ENCODE data around the gene GPR83. TPM values are rescaled to one million over a fixed set of nuclear protein-coding genes. Genes with fewer than 3 reads are reported as not detected.
A peak's percentile ranks its signal among the peaks of the same experiment; 100 is the strongest.
"Not testable (repeated sequence)": the region's sequence is repeated elsewhere in the genome, so short reads cannot be mapped to it uniquely, and the experiment has no call there.

The GPR83 gene
- total RNA-seq, 2 experiments from 2014 or later, result 0.06 TPM; not detected in 1

DNA sequence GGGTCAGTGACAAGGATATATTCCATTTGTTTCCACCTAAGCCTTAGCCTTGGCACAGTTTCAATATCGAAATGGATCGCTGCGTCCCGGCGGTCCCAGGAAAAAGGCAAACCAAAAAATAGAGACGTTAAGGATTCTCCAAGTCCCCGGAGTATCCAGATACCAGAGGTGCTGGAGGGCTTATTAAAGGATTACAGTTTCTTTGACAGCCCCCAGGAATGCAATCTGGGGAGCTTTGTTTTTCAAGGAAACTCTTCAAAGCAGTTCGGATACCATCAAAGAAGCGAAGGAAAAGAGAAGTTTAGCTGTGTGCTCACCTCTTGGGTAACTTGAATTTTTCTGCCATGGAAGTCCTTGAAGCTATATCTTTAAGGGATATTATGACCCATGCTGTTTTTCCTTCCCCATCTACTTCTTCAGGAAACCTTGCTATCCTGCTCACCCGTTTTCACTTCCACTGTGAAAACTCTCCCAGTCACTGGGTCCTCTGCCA lies 600 bp upstream of the GPR83 start:
- H3K4me3 Mint-ChIP-seq, result no peak overlapping the region
- H3K36me3 Mint-ChIP-seq, result peaks cover 7% of the 10 kb centered on the region
- peaks cover 16% of the 10 kb centered on the region for H3K9me3 Mint-ChIP-seq
- no peak overlapping the region for H3K27ac Mint-ChIP-seq
- H3K4me1 Mint-ChIP-seq, result peaks cover 6% of the 10 kb centered on the region
- H3K27me3 Mint-ChIP-seq, result peaks cover 50% of the 10 kb centered on the region
- DNase-seq, result no peak

DNA sequence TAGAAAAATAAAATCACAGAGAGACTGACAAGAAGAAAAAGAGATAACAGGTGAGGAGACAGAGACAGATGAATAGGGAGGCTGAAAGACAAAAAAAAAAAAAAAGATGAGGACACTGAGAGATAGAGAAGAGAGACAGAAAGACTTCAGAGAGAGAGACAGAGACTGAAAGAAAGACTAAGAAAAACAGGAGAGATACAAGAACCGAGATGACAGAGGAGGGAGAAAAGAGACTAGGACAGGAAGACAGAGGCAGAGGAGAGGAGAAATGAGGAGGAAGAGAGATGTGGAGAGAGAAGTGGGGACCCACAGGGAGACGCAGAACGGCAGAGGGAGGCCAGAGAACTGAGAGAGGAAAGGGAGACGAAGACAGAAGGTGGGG lies 771 bp downstream of the GPR83 start:
- H3K27ac Mint-ChIP-seq, result no peak overlapping the region
- peaks cover 7% of the 10 kb centered on the region for H3K36me3 Mint-ChIP-seq
- H3K4me3 Mint-ChIP-seq, result peak overlapping the region; percentile 47
- peaks cover 6% of the 10 kb centered on the region for H3K4me1 Mint-ChIP-seq
- peaks cover 10% of the 10 kb centered on the region for H3K9me3 Mint-ChIP-seq
- H3K27me3 Mint-ChIP-seq, result peaks cover 50% of the 10 kb centered on the region
- no peak for DNase-seq

DNA sequence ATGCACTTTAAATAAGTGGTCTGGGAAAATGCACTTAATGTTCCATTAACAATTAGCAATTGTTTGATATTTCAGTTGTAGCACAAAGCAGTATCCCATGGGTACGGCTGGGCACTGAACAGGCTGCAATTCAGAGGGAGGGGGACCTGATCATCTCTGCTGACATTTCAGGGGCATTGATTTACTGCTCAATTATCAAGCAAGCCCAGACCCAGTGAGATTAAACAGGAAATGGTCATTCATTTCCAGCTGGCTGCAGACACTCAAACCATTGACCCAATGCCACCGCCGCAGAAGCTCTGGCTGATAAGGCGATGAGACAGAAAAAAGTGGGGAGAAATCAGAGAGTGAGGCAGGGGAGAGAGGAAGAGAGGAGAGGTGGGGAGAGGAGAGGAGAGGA lies 1.2 kb downstream of the GPR83 start:
- Mint-ChIP-seq H3K4me3 (no peak overlapping the region), H3K27me3 (peaks cover 50% of the 10 kb centered on the region), H3K4me1 (peaks cover 6% of the 10 kb centered on the region), H3K9me3 (peaks cover 10% of the 10 kb centered on the region), H3K36me3 (peaks cover 7% of the 10 kb centered on the region), H3K27ac (no peak overlapping the region)
- no peak for DNase-seq

DNA sequence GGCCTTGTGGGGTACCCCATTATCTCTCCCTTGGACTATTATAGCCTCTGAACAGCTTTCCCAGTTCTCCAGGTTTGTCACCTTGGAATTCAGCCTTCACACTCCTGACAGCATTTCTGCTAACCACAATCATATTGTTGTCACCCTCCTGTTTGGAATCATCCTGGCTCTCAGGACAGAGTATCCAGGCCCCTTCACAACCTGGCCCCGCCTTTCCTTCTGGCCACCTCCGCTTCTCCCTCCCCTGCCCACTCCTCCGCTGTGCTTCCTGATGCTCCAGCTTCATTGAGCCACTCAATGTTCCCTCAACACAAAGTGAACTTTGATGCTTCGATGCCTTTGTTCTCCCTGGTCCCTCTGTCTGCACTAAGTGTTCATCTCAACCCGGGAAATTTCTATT lies 3.1 kb downstream of the GPR83 start:
- Mint-ChIP-seq H3K27ac (no peak overlapping the region), H3K27me3 (peaks cover 50% of the 10 kb centered on the region), H3K9me3 (peaks cover 4% of the 10 kb centered on the region), H3K4me3 (no peak overlapping the region), H3K4me1 (peaks cover 6% of the 10 kb centered on the region), H3K36me3 (peaks cover 7% of the 10 kb centered on the region)
- DNase-seq, result no peak

DNA sequence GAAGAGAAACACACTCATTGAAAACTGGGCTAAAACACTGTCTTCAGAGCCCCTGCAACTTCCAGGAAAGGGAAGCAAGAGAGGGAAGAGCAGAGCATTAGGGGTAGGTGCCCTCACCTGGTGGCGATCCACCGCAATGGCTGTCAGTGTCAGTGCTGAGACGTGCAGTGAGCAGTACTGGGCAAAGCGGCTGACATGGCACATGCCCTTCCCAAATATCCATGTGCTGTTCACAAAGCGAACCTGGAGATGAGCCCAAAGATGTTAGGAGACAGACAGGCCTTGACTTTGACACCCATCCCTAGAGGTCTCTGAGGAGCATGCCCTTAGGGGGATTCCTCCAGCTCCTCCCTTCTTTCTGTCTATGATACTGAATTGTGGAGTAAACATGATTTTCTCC lies 4.9 kb downstream of the GPR83 start:
- DNase-seq, result no peak
- H3K27ac Mint-ChIP-seq, result no peak overlapping the region
- H3K9me3 Mint-ChIP-seq, result peaks cover 2% of the 10 kb centered on the region
- H3K4me1 Mint-ChIP-seq, result peaks cover 6% of the 10 kb centered on the region
- H3K36me3 Mint-ChIP-seq, result peaks cover 5% of the 10 kb centered on the region
- H3K4me3 Mint-ChIP-seq, result no peak overlapping the region
- peaks cover 38% of the 10 kb centered on the region for H3K27me3 Mint-ChIP-seq

DNA sequence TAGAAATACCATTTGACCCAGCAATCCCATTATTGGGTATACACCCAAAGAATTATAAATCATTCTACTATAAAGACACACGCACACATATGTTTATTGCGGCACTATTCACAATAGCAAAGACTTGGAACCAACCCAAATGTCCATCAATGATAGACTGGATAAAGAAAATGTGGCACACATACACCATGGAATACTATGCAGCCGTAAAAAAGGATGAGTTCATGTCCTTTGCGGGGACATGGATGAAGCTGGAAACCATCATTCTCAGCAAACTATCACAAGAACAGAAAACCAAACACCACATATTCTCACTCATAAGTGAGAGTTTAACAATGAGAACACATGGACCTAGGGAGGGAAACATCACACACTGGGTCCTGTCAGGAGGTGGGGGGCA lies 9.3 kb downstream of the GPR83 start:
- not testable (repeated sequence) for DNase-seq, H3K36me3 Mint-ChIP-seq, H3K9me3 Mint-ChIP-seq, H3K4me1 Mint-ChIP-seq, H3K4me3 Mint-ChIP-seq, H3K27ac Mint-ChIP-seq, H3K27me3 Mint-ChIP-seq

DNA sequence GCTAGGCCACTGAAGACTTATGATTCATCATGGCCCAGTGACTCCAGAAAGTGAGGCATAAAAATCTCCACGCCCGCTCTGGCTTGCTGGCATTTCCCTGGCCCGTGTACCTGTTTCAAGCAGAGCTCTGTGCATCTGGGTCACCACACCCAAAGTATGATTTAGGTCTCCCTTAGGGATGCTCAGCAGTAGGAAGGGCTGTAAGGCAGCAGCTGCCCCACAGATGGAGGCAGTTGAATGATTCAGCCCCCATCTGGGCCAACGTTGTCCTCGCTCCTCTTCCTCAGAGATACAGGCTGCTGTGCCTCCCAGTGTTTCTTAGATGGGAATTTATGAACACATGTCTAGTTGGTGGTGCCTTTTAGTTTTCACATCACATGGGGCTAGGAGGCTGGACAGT lies 21.6 kb downstream of the GPR83 start:
- H3K4me3 Mint-ChIP-seq, result no peak overlapping the region
- no peaks in the 10 kb centered on the region for H3K36me3 Mint-ChIP-seq
- no peaks in the 10 kb centered on the region for H3K27me3 Mint-ChIP-seq
- DNase-seq, result no peak
- H3K9me3 Mint-ChIP-seq, result peaks cover 1% of the 10 kb centered on the region
- no peak overlapping the region for H3K27ac Mint-ChIP-seq
- H3K4me1 Mint-ChIP-seq, result no peaks in the 10 kb centered on the region

DNA sequence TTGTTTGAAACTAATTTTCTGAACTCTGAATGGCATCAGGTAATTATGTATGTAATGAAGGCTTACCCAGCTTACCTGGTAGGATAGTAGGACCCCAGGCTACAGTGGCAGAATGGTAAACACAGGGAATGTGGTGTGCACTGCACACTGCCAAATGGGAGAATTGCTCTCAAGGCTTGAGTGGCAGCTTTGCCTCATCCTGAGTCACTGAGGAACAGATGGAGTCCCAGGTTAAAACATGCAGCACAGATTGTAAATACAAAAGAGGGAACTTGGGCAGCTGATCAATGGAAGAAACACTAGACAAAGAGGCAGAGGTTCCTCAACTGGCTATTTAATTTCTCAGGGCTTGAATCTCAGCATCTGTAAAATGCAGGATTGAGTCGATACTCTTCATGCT lies 24.4 kb downstream of the GPR83 start:
- DNase-seq, result no peak
- H3K9me3 Mint-ChIP-seq, result peaks cover 6% of the 10 kb centered on the region
- peaks cover 4% of the 10 kb centered on the region for H3K27me3 Mint-ChIP-seq
- peaks cover 1% of the 10 kb centered on the region for H3K36me3 Mint-ChIP-seq
- H3K4me3 Mint-ChIP-seq, result no peak overlapping the region
- no peak overlapping the region for H3K27ac Mint-ChIP-seq
- H3K4me1 Mint-ChIP-seq, result no peaks in the 10 kb centered on the region

DNA sequence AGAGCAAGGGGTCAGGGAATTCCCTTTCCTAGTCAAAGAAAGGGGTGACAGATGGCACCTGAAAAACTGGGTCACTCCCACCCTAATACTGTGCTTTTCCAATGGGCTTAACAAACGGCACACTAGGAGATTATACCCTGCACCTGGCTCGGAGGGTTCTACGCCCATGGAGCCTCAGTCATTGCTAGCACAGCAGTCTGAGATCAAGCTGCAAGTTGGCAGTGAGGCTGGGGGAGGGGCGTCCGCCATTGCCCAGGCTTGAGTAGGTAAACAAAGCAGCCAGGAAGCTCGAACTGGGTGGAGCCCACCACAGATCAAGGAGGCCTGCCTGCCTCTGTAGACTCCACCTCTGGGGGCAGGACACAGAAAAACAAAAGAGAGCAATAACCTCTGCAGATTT lies 30.6 kb downstream of the GPR83 start:
- H3K9me3 Mint-ChIP-seq, H3K4me3 Mint-ChIP-seq: not testable (repeated sequence)

DNA sequence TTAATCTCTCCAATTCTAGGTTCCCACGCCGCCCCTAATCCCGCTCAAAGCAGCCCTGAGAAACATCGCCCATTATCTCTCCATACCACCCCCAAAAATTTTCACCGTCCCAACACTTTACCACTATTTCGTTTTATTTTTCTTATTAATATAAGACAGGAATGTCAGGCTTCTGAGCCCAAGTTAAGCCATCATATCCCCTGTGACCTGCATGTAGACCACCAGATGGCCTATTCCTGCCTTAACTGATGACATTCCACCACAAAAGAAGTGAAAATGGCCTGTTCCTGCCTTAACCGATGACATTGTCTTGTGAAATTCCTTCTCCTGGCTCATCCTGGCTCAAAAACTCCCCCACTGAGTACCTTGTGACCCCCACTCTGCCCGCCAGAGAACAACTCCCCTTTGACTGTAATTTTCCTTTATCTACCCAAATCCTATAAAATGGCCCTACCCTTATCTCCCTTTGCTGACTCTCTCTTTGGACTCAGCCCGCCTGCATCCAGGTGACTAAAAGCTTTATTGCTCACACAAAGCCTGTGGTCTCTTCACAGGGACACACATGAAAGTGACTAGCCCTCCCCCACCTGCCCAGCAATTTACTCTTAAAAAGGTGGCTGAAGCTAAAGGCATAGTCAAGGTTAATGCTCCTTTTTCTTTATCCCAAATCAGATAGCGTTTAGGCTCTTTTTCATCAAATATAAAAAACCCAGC lies 50.2 kb downstream of the GPR83 start:
- not testable (repeated sequence) for H3K4me3 Mint-ChIP-seq, DNase-seq, H3K27me3 Mint-ChIP-seq, H3K9me3 Mint-ChIP-seq, H3K27ac Mint-ChIP-seq, H3K4me1 Mint-ChIP-seq, H3K36me3 Mint-ChIP-seq

More for the DNA sequence above, 30.6 kb downstream of the GPR83 start:
- H3K4me1 Mint-ChIP-seq, H3K36me3 Mint-ChIP-seq, H3K27ac Mint-ChIP-seq, H3K27me3 Mint-ChIP-seq, DNase-seq: not testable (repeated sequence)

DNA sequence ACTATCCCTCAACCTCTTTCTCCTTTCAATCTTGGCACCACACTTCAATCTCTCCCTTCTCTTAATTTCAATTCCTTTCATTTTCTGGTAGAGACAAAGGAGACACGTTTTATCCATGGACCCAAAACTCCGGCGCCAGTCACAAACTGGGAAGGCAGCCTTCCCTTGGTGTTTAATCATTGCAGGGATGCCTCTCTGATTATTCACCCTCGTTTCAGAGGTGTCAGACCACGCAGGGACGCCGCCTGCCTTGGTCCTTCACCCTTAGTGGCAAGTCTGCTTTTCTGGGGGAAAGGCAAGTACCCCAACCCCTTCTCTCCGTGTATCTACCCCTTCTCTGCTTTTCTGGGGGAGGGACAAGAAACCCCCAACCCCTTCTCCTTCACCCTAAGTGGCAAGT lies 54.9 kb downstream of the GPR83 start:
- not testable (repeated sequence) for H3K4me1 Mint-ChIP-seq, H3K27ac Mint-ChIP-seq, H3K36me3 Mint-ChIP-seq, H3K27me3 Mint-ChIP-seq, H3K4me3 Mint-ChIP-seq, DNase-seq, H3K9me3 Mint-ChIP-seq

DNA sequence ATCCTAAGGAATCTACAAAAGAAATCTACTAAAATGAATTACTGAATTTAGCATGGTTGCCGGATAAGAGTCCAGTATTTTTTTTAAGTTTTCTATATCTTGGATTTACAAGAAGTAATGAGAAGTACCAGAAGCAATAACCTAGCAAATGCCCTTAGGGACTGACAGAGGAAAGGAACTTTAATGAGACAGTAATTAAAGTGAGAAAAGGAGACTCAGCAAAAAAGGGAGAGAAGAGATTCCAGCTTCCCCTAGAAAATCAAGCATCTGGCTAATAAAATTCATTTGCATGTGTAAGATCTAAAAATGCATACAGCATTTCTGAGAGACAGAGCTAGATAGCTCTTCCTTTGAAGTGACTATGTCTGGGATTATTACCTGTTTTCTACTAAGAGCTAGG lies 57.7 kb downstream of the GPR83 start:
- H3K36me3 Mint-ChIP-seq, result no peaks in the 10 kb centered on the region
- H3K27me3 Mint-ChIP-seq, result no peaks in the 10 kb centered on the region
- peaks cover 5% of the 10 kb centered on the region for H3K9me3 Mint-ChIP-seq
- no peak overlapping the region for H3K27ac Mint-ChIP-seq
- no peak overlapping the region for H3K4me3 Mint-ChIP-seq
- H3K4me1 Mint-ChIP-seq, result no peaks in the 10 kb centered on the region
- DNase-seq, result no peak

DNA sequence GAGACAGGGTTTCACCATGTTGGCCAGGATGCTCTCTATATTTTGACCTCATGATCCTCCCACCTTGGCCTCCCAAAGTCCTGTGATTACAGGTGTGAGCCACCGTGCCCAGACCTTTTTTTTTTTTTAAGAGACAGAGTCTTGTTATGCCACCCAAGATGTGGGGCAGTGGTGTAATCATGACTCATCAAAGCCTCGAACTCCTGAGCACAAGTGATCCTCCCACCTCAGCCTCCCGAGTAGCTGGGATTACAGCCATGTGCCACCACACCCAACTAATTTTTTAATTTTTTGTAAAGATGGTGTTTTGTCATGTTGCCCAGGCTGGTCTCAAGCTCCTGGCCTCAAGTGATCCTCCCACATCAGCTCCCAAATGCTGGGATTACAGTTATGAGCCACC lies 59.0 kb downstream of the GPR83 start:
- Mint-ChIP-seq H3K27ac (no peak overlapping the region), H3K9me3 (peaks cover 5% of the 10 kb centered on the region), H3K4me3 (no peak overlapping the region), H3K36me3 (no peaks in the 10 kb centered on the region), H3K4me1 (no peaks in the 10 kb centered on the region), H3K27me3 (peaks cover 1% of the 10 kb centered on the region)
- DNase-seq, result no peak

DNA sequence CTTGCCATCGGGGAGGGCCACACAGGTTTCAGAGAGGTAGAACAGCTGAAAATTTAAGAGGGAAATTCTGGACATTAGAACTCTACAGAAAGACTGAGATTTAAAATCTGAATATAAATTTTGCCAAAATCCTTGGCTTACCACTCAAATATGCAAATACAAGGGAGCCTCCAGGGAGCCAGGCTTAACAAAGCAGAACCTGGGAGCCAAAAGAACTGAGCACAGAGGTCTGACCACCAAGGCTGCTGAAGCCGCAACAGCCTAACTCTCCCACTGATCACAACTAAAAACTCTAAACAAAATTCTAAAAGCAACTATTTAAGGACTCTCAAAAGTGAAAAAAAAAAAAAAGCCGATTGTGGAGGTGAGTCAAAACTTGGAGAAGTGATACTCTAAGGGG lies 62.6 kb downstream of the GPR83 start:
- peaks cover 5% of the 10 kb centered on the region for H3K9me3 Mint-ChIP-seq
- H3K4me1 Mint-ChIP-seq, result no peaks in the 10 kb centered on the region
- no peak overlapping the region for H3K27ac Mint-ChIP-seq
- H3K4me3 Mint-ChIP-seq, result no peak overlapping the region
- H3K27me3 Mint-ChIP-seq, result peaks cover 12% of the 10 kb centered on the region
- H3K36me3 Mint-ChIP-seq, result no peaks in the 10 kb centered on the region
- DNase-seq, result no peak

DNA sequence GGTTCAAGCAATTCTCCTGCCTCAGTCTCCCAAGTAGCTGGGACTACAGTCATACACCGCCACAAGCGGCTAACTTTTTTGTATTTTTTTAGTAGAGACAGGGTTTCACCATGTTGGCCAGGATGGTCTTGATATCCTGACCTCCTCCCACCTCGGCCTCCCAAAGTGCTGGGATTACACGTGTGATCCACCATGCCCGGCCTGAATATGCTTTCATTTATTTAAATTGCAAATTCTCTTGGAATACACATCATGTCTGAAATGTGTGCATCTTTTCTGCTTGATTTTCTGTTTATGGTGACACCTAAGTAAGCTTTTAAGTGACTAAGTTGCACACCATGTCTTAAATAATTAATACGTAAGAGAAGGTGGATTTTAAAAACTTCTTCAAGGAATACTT lies 65.2 kb downstream of the GPR83 start:
- Mint-ChIP-seq H3K36me3 (no peaks in the 10 kb centered on the region), H3K9me3 (peaks cover 5% of the 10 kb centered on the region), H3K27ac (no peak overlapping the region), H3K4me1 (no peaks in the 10 kb centered on the region), H3K27me3 (peaks cover 18% of the 10 kb centered on the region), H3K4me3 (no peak overlapping the region)
- no peak for DNase-seq

DNA sequence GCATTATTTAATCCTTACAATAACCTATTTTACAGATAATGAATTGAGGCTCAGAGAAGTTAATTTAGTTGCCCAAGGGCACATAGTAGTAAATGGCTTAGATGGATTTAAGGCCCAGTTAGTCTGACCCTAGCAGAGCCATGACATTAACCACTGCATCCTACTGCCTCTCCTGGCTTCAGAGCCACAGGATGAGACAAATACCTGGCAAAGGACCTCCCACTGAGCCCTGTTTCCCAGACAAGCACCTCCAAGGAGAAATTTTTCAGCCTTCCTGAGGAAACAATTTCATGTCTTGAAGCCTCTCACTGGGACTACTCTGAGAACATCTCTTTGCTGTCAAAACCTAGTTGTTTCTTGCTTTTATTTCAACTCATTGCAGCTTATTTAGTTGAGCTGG lies 68.4 kb downstream of the GPR83 start:
- no peaks in the 10 kb centered on the region for H3K9me3 Mint-ChIP-seq
- no peaks in the 10 kb centered on the region for H3K4me1 Mint-ChIP-seq
- no peak for DNase-seq
- H3K36me3 Mint-ChIP-seq, result no peaks in the 10 kb centered on the region
- peaks cover 24% of the 10 kb centered on the region for H3K27me3 Mint-ChIP-seq
- H3K4me3 Mint-ChIP-seq, result no peak overlapping the region
- H3K27ac Mint-ChIP-seq, result no peak overlapping the region

Measured in activated naive CD8-positive, alpha-beta T cell treated with anti-CD3 and anti-CD28 coated beads for 36 hours (primary cell).